GM19023 (cell line): ENCODE results near the gene TEF.

Source experiments
- ATAC-seq: cut with Tn5 transposase; IDR thresholded peaks from one replicate; pipeline ENCODE4 v1.9.1; 2021; ENCODE audit warnings: mild to moderate bottlenecking, moderate library complexity; ENCODE audit not compliant: unreplicated experiment

TEF gene

GRCh38 chr22:41353862-41354575 is 27.7 kb upstream of the TEF start:
- ATAC-seq: no peak

- no peak for ATAC-seq
Observed at GRCh38 chr22:41354979-41355378, 26.8 kb upstream of the TEF start.

GRCh38 chr22:41355895-41356294 is 25.8 kb upstream of the TEF start:
- no peak for ATAC-seq

GRCh38 chr22:41356430-41357028 is 25.2 kb upstream of the TEF start:
- no peak for ATAC-seq

- ATAC-seq: no peak
Observed at GRCh38 chr22:41357191-41357590, 24.6 kb upstream of the TEF start.

GRCh38 chr22:41358927-41359326 is 22.8 kb upstream of the TEF start:
- no peak for ATAC-seq

GRCh38 chr22:41359376-41359775 is 22.4 kb upstream of the TEF start:
- ATAC-seq: no peak

GRCh38 chr22:41360126-41360525 is 21.6 kb upstream of the TEF start:
- no peak for ATAC-seq

GRCh38 chr22:41361716-41362310 is 19.9 kb upstream of the TEF start:
- no peak for ATAC-seq

GRCh38 chr22:41362615-41363014 is 19.1 kb upstream of the TEF start:
- ATAC-seq: no peak

GRCh38 chr22:41364233-41364632 is 17.5 kb upstream of the TEF start:
- no peak for ATAC-seq

- ATAC-seq: no peak
Observed at GRCh38 chr22:41364955-41365354, 16.8 kb upstream of the TEF start.

GRCh38 chr22:41365425-41365824 is 16.3 kb upstream of the TEF start:
- ATAC-seq: no peak

GRCh38 chr22:41366323-41367029 is 15.3 kb upstream of the TEF start:
- ATAC-seq: no peak

GRCh38 chr22:41367039-41367679 is 14.6 kb upstream of the TEF start:
- ATAC-seq: no peak

GRCh38 chr22:41367680-41368542 is 13.8 kb upstream of the TEF start:
- ATAC-seq: no peak

- no peak for ATAC-seq
Observed at GRCh38 chr22:41368543-41369423, 13.0 kb upstream of the TEF start.

- ATAC-seq: no peak
Observed at GRCh38 chr22:41369424-41369745, 12.4 kb upstream of the TEF start.

GRCh38 chr22:41369837-41370236 is 11.9 kb upstream of the TEF start:
- ATAC-seq: no peak

GRCh38 chr22:41377846-41378245 is 3.9 kb upstream of the TEF start:
- no peak for ATAC-seq
